NB4 (cell line): ENCODE measurements around the gene DLG2.

Source experiments
- DNase-seq: peaks from one replicate; pipeline ENCODE4 v3.0.0; 2010; ENCODE audit warnings: low read depth
- H3K4me3 ChIP-seq: one replicate; pipeline ENCODE4 v1.5.1; 2011; ENCODE audit warnings: mild to moderate bottlenecking, low read depth, low read length, moderate library complexity
- CTCF ChIP-seq: IDR thresholded peaks from one replicate; pipeline ENCODE4 v1.5.1; 2012; ENCODE audit warnings: low read depth, low read length
- MAX ChIP-seq: IDR thresholded peaks from 2 replicates; pipeline ENCODE4 v1.6.1; 2011; ENCODE audit warnings: low read depth, low read length
- MYC ChIP-seq: IDR thresholded peaks from 2 replicates; pipeline ENCODE4 v1.6.1; 2011; ENCODE audit warnings: low read depth, low read length
- POLR2A ChIP-seq: IDR thresholded peaks from 2 replicates; pipeline ENCODE4 v1.6.1; 2011; ENCODE audit warnings: mild to moderate bottlenecking; ENCODE audit not compliant: insufficient read length; ENCODE audit errors: extremely low read depth

The DLG2 gene

DNA sequence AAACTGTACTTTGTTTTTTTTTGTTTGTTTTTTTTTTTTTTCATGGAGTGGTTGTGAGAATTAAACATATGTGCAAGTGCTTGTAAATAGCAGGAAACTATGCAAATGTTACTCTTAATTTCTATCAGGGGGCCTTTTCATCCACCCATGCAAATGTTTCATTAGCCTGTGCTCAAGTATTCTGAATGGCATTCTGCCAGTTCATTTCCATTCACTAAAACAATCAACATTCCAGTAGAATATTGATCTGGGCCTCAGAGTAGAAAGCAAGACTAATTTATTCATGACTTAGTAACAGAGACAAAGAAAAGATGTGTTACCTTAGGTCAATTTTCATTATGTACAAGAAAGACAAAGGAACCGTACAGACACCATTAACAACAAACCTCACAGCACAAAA is 971.4 kb downstream of the DLG2 start:
- TF ChIP-seq MAX (no peak), CTCF (no peak), POLR2A (no peak), MYC (no peak)
- DNase-seq, result no peak
- H3K4me3 ChIP-seq, result no peak overlapping the region

GRCh38 chr11:84648471-84648870 is 978.7 kb downstream of the DLG2 start:
- H3K4me3 ChIP-seq, result no peak overlapping the region
- TF ChIP-seq POLR2A (no peak), MAX (no peak), MYC (no peak), CTCF (no peak)
- no peak for DNase-seq

DNA sequence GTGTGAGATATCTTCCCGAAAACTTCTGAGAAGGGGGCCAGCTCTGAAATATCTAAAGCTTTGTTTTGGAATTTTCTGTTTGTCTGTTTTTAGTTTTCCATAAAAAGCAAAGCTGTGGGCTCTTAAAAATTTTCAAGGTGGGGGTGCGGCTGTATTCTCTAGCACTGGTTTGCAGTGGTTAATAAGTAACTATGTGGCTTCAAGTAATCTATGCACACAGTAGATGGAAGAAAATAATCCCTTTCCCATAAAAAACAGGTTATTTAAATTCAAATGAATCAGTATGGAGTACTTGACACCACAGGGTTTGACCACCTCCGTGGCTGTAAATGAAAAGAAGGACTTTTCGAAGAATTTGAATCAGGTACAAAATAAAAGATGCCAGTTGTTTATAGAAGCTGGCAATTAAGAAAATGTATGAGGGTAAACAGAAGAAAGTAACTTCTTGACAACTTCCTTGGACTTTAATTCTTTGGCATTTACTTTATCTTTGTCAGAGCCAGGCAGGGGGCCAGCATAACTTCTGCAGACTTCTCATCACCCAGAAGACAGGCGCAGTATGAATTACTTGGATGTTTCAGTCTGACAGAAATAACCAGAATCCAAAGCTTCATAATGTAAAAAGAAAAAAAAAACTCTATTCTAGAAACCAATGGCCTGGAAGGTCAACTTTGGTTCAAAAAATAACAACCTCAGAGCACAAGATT is 981.0 kb downstream of the DLG2 start:
- no peak overlapping the region for H3K4me3 ChIP-seq
- no peak for DNase-seq
- no peak for TF ChIP-seq POLR2A
- TF ChIP-seq MAX, result no peak
- TF ChIP-seq MYC, result no peak

DNA sequence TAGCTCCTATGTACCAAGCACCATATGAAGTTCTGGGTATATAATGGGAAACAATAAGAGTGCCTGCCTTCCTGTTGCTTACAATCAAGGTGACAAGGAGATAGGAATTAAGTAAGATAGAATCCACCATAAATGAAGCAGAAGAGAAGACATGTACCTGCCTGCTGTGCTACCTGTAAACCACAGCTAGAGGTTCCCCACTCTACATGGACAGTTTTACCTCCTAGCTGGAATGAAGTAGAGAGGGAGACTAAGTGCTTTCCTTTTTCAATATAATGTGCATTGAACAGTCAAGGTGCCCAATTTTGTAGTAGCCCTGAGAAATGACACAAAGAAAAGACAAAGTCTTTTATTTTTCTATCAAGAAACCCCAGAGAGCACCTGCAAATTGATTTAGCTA is 984.6 kb downstream of the DLG2 start:
- no peak overlapping the region for H3K4me3 ChIP-seq
- TF ChIP-seq CTCF (no peak), MYC (no peak), POLR2A (no peak), MAX (no peak)
- DNase-seq, result no peak

GRCh38 chr11:84634309-84634708 is 992.8 kb downstream of the DLG2 start:
- TF ChIP-seq POLR2A (no peak), MAX (no peak), CTCF (no peak), MYC (no peak)
- DNase-seq, result no peak

GRCh38 chr11:84628871-84629620 is 998.1 kb downstream of the DLG2 start:
- no peak for TF ChIP-seq POLR2A
- no peak for TF ChIP-seq MAX
- no peak for TF ChIP-seq MYC
- no peak for TF ChIP-seq CTCF
- H3K4me3 ChIP-seq, result no peak overlapping the region
- DNase-seq, result no peak

More at GRCh38 chr11:84634309-84634708, 992.8 kb downstream of the DLG2 start:
- H3K4me3 ChIP-seq, result no peak overlapping the region
